ENCODE measurements around the gene FNIP2.
A peak's percentile ranks its signal among the peaks of the same experiment; 100 is the strongest.
"Not testable (repeated sequence)": the region's sequence is repeated elsewhere in the genome, so short reads cannot be mapped to it uniquely, and the experiment has no call there.

FNIP2 gene

GRCh38 chr4:158816955-158817354 lies 48.1 kb downstream of the FNIP2 start:
- peak; percentile 51 for DNase-seq (ENCODE audit: low spot score)

- DNase-seq (ENCODE audit: low spot score): peak; percentile 57
These were observed 48.9 kb downstream of the FNIP2 start for GRCh38 chr4:158817562-158818296.

- DNase-seq (ENCODE audit: low spot score): no peak
These were observed 49.8 kb downstream of the FNIP2 start for GRCh38 chr4:158818560-158819140.

- DNase-seq (ENCODE audit: low spot score): no peak
These were observed 51.3 kb downstream of the FNIP2 start for GRCh38 chr4:158819942-158820786.

GRCh38 chr4:158821228-158821971 lies 52.6 kb downstream of the FNIP2 start:
- no peak for DNase-seq (ENCODE audit: low spot score)

- DNase-seq (ENCODE audit: low spot score): no peak
These were observed 53.5 kb downstream of the FNIP2 start for GRCh38 chr4:158822348-158822747.

GRCh38 chr4:158823461-158823873 lies 54.6 kb downstream of the FNIP2 start:
- no peak for DNase-seq (ENCODE audit: low spot score)

GRCh38 chr4:158824425-158825274 lies 55.8 kb downstream of the FNIP2 start:
- DNase-seq (ENCODE audit: low spot score): no peak

GRCh38 chr4:158825433-158826036 lies 56.7 kb downstream of the FNIP2 start:
- no peak for DNase-seq (ENCODE audit: low spot score)

GRCh38 chr4:158826057-158826456 lies 57.2 kb downstream of the FNIP2 start:
- DNase-seq (ENCODE audit: low spot score): no peak

GRCh38 chr4:158826882-158827281 lies 58.1 kb downstream of the FNIP2 start:
- DNase-seq (ENCODE audit: low spot score): no peak

- DNase-seq (ENCODE audit: low spot score): no peak
These were observed 58.7 kb downstream of the FNIP2 start for GRCh38 chr4:158827543-158827981.

- not testable (repeated sequence) for DNase-seq (ENCODE audit: low spot score)
These were observed 59.3 kb downstream of the FNIP2 start for GRCh38 chr4:158828151-158828550.

- DNase-seq (ENCODE audit: low spot score): no peak
These were observed 60.4 kb downstream of the FNIP2 start for GRCh38 chr4:158829254-158829653.

GRCh38 chr4:158833602-158834001 lies 64.8 kb downstream of the FNIP2 start:
- DNase-seq (ENCODE audit: low spot score): no peak

GRCh38 chr4:158835226-158836001 lies 66.6 kb downstream of the FNIP2 start:
- DNase-seq (ENCODE audit: low spot score): no peak

GRCh38 chr4:158836002-158836369 lies 67.2 kb downstream of the FNIP2 start:
- DNase-seq (ENCODE audit: low spot score): no peak

- DNase-seq (ENCODE audit: low spot score): no peak
These were observed 68.1 kb downstream of the FNIP2 start for GRCh38 chr4:158836828-158837449.

GRCh38 chr4:158837527-158838141 lies 68.8 kb downstream of the FNIP2 start:
- no peak for DNase-seq (ENCODE audit: low spot score)
